HepG2 (cell line): ENCODE measurements around the gene ALDH3B1. TPM values are rescaled to one million over a fixed set of nuclear protein-coding genes. Genes with fewer than 3 reads are reported as not detected.

Source experiments
- KLF12 ChIP-seq: sonication (generic); formaldehyde crosslinking; IDR thresholded peaks from 2 replicates; pipeline ENCODE4 v1.4.0; 2020; ENCODE audit warnings: missing genetic modification reagents, borderline replicate concordance
- MNT ChIP-seq: fragments of 450-650 bp; IDR thresholded peaks from 2 replicates; pipeline ENCODE4 v1.6.1; 2016
- NFAT5 ChIP-seq: sonication (generic); formaldehyde crosslinking; IDR thresholded peaks from 2 replicates; pipeline ENCODE4 v1.4.0; 2020; ENCODE audit warnings: missing genetic modification reagents
- NR2F1 ChIP-seq, 2 experiments: fragments of 450-650 bp in 1 of 2; formaldehyde crosslinking in 1 of 2; IDR thresholded peaks; 2 replicates each; pipeline versions ENCODE4 v1.5.0 to v1.6.1; 2016 to 2020; ENCODE audit warnings: mild to moderate bottlenecking in 1 of 2, missing compliant biosample characterization in 1 of 2, missing genetic modification reagents in 1 of 2, moderate library complexity in 1 of 2
- PHF20 ChIP-seq: sonication (generic); formaldehyde crosslinking; IDR thresholded peaks from 2 replicates; pipeline ENCODE4 v1.5.0; 2020; ENCODE audit warnings: mild to moderate bottlenecking, missing genetic modification reagents
- RERE ChIP-seq: IDR thresholded peaks from 2 replicates; pipeline ENCODE4 v1.6.1; 2016; ENCODE audit warnings: low read depth, missing genetic modification reagents, missing compliant biosample characterization
- SAFB2 ChIP-seq: sonication (generic); formaldehyde crosslinking; IDR thresholded peaks from 2 replicates; pipeline ENCODE4 v1.5.1; 2020; ENCODE audit warnings: missing genetic modification reagents, low read depth, mild to moderate bottlenecking, borderline replicate concordance
- TFDP1 ChIP-seq: IDR thresholded peaks from 2 replicates; pipeline ENCODE4 v1.6.1; 2016; ENCODE audit warnings: missing compliant biosample characterization, missing genetic modification reagents, borderline replicate concordance
- ZNF850 ChIP-seq: sonication (generic); formaldehyde crosslinking; conservative IDR thresholded peaks from 2 replicates; pipeline ENCODE4 v1.9.0; 2021; ENCODE audit warnings: mild to moderate bottlenecking, missing genetic modification reagents
- polyA plus RNA-seq, 8 experiments: library from polyadenylated mRNA; depleted of rRNA in 3 of 8; stranded (reverse) in 7 of 8; unstranded in 1 of 8; fragments of >200 nt; fragmentation: Illumina TruSeq in 4 of 8; extraction: Trizol in 4 of 8; gene quantifications; 2 replicates each; pipeline versions ENCODE4 v1.2.1 to v1.2.3, GENCODE V29; 2011 to 2016; ENCODE audit warnings: low read depth in 4 of 8, missing spikeins in 1 of 8, mixed read lengths in 1 of 8; ENCODE audit not compliant: insufficient read depth in 1 of 8
- total RNA-seq, 5 experiments: library from RNA; depleted of rRNA; stranded (reverse); fragments of >200 nt; fragmentation: Illumina TruSeq; extraction: Trizol; gene quantifications; 2 replicates each; pipeline ENCODE4 v1.2.3, GENCODE V29; 2016; ENCODE audit warnings: low read depth in 1 of 5

ALDH3B1 gene
- total and polyA plus RNA-seq, 2 of the 13 experiments (the other 11 are each of a cell fraction or from before 2014, with no cell fraction given): 4.0 to 6.7 TPM

GRCh38 chr11:68003846-68004550 is 6.1 kb upstream of the ALDH3B1 start, which contains the start of gene UNC93B1 (continued):
- peak; percentile 64; the same call in 1 of the 2 replicates for TF ChIP-seq TFDP1
- TF ChIP-seq ZNF850: no peak
- no peak for TF ChIP-seq RERE (CRISPR knock-in tag)
- peak; percentile 56 for TF ChIP-seq MNT
- TF ChIP-seq NFAT5 (CRISPR knock-in tag): no peak
- TF ChIP-seq PHF20 (CRISPR knock-in tag): no peak
- peak; percentile 57; the same call in 1 of the 2 replicates for TF ChIP-seq KLF12 (CRISPR knock-in tag)
- no peak for TF ChIP-seq NR2F1 (CRISPR knock-in tag; IDR thresholded peaks at IDR 0.05)
- TF ChIP-seq SAFB2 (CRISPR knock-in tag): peak; percentile 51; the same call in 1 of the 2 replicates
